RWPE1 (cell line): ENCODE results near the gene OR2AT4.
A peak's percentile ranks its signal among the peaks of the same experiment; 100 is the strongest.

Experiments used
- CTCF ChIA-PET: fragments of 350-600 bp; sonication (Branson Sonifier 250); formaldehyde crosslinking; extraction: SDS; loops from one replicate; lab custom pipeline; 2021; lab: Yijun Ruan, JAX
- POLR2A ChIA-PET: fragments of 400-600 bp; formaldehyde crosslinking; extraction: SDS; loops from one replicate; lab custom pipeline; 2020; ENCODE audit warnings: antibody characterized with exemption; ENCODE audit not compliant: low non-redundant PET; lab: Yijun Ruan, JAX
- DNase-seq: peaks from one replicate; pipeline ENCODE4 v3.0.0; 2012; ENCODE audit warnings: low spot score
- H3K27ac ChIP-seq: fragments of 450-650 bp; 2 replicates; pipeline ENCODE4 v1.5.1; 2017
- TF ChIP-seq, protein P1 (sequence below): fragments of 450-650 bp; conservative IDR thresholded peaks from 2 replicates; pipeline ENCODE4 v1.5.1; 2017; ENCODE audit warnings: low read depth, mild to moderate bottlenecking

OR2AT4 gene

DNA sequence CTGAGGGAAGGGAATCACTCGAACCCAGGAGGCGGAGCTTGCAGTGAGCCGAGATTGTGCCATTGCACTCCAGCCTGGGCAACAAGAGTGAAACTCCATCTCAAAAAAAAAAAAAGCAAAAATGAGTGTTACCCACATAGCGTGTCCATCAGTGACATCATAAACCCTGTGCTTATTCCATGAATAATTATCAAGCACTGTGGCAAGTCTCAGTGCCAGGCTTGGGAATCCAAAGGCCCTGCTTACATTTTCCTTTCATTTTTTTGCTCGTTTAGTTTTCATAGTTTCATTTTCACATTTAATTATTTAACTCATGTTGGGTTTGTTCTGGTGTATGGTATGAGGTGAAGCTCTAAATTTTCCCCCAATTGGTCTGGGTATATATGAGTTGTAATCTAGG is 61.4 kb downstream of the OR2AT4 start:
- TF ChIP-seq, protein P1, sequence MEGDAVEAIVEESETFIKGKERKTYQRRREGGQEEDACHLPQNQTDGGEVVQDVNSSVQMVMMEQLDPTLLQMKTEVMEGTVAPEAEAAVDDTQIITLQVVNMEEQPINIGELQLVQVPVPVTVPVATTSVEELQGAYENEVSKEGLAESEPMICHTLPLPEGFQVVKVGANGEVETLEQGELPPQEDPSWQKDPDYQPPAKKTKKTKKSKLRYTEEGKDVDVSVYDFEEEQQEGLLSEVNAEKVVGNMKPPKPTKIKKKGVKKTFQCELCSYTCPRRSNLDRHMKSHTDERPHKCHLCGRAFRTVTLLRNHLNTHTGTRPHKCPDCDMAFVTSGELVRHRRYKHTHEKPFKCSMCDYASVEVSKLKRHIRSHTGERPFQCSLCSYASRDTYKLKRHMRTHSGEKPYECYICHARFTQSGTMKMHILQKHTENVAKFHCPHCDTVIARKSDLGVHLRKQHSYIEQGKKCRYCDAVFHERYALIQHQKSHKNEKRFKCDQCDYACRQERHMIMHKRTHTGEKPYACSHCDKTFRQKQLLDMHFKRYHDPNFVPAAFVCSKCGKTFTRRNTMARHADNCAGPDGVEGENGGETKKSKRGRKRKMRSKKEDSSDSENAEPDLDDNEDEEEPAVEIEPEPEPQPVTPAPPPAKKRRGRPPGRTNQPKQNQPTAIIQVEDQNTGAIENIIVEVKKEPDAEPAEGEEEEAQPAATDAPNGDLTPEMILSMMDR, result no peak
- ChIA-PET CTCF (interaction anchor here (0.6 kb wide), 1 partner anchor 11 kb away, joined by 3 read pairs; no protein-coding TSS in a partner anchor), POLR2A (no interaction called here)
- no peak for DNase-seq
- no peak overlapping the region for H3K27ac ChIP-seq

DNA sequence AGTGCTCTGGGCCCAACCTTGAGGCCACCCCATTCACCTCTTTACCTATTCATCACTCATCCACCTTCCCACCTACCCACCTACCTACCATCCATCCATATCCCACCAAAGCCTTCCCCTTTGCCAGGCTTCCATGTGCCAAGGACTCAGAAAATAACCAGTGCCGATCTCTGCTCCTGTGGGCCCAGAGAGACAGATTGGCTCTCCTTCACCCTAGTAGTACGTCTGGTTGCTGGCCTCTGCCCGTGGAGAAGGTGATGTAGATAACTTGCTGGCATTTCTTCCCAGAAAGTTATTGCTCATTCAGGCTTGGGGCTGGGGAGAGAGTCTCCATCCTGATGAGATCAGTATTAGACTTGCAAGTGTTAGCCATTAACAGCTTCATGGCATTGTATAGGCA is 62.8 kb downstream of the OR2AT4 start:
- POLR2A ChIA-PET, result no interaction called here
- CTCF ChIA-PET, result no interaction called here
- H3K27ac ChIP-seq, result no peak overlapping the region
- TF ChIP-seq, protein P1, result no peak
- DNase-seq, result no peak

DNA sequence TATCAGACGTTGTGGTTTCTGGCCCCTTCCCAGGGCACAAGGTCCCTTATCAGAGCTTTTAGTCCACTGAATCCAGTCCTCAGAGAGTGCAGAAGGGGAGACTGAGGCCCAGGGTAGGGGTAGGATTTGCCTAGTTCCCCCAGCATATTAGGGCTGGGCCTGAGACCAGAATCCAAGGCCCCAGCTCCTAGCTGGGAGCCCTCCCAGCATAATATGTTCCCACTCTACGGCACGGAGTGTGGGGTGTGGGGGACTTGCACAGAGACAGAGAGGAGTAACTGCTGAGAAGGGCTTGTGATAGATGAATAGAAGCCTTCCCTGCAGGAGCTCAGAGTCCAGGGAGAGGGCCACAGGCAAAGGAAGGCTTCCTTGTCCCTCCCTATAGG is 64.1 kb downstream of the OR2AT4 start:
- TF ChIP-seq, protein P1, result no peak
- CTCF ChIA-PET, result interaction anchor here (0.5 to 1.7 kb wide), 7 partner anchors 23 to 216 kb away, joined by 3 to 5 read pairs (median 4); no protein-coding TSS in a partner anchor
- POLR2A ChIA-PET, result no interaction called here
- DNase-seq, result no peak
- H3K27ac ChIP-seq, result no peak overlapping the region

DNA sequence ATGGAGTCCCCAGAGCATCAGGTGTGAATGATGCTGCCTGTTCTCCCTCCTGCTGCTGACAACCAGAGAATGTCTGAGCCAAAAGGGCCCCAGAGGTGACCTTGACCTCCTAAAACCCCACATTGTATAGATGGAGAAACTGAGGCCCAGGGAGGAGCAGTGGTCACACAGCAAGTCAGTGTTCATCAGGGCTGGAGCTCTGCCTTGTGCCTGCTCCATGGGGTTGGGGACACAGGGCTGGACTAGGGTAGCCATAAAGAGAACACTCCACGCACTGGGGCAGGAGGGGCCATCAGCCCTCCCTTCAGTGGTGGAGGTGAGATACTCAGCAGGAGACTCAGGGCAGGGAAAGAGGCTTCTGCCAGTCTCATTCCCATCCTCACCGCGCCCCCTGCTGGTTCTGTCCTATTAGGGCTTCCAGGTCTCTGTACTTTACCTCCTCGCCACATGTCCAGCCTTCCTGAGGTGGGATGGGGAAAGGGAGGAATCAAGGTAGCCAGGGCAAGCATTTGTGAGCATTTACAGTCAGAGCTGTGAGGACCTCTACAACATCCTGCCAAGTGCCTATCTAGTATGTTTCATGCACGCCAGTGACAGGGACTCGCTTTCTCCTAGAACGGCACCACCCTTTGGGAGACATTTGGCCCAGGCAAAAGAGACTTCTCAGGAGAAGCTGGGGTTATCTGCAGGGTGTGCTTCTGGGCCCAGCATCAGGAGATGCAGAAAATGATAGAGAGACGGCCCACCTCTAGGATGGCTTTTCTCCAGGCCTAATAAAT is 64.7 kb downstream of the OR2AT4 start:
- ChIA-PET POLR2A (no interaction called here), CTCF (interaction anchor here (0.5 to 1.7 kb wide), 11 partner anchors 10 to 217 kb away, joined by 3 to 5 read pairs (median 4); no protein-coding TSS in a partner anchor)
- DNase-seq, result peak; percentile 55
- no peak overlapping the region for H3K27ac ChIP-seq
- TF ChIP-seq, protein P1, result peak; percentile 48
